Stimulated activated CD4-positive, alpha-beta T cell treated with anti-CD3 and anti-CD28 coated beads, Interleukin-12 subunit alpha, Interleukin-12 subunit beta, amount 100 ng/mL, for 48 hours (primary cell): ENCODE data around the gene ASTL.

Experiments used
- DNase-seq, 3 donors: peaks; one replicate each; pipeline ENCODE4 v3.0.0-alpha.2; 2020; ENCODE audit warnings: low read depth in 2 of 3, low spot score in 1 of 3

ASTL gene

GRCh38 chr2:96102596-96103186 lies 35.6 kb downstream of the ASTL start:
- no peak for DNase-seq

- no peak for DNase-seq
These were observed 37.4 kb downstream of the ASTL start for GRCh38 chr2:96100893-96101304.

GRCh38 chr2:96099861-96100798 lies 38.2 kb downstream of the ASTL start:
- DNase-seq, result no peak

- no peak for DNase-seq
These were observed 39.3 kb downstream of the ASTL start for GRCh38 chr2:96098900-96099590.

GRCh38 chr2:96097951-96098823 lies 40.1 kb downstream of the ASTL start:
- DNase-seq, result no peak

GRCh38 chr2:96097441-96097840 lies 40.9 kb downstream of the ASTL start:
- DNase-seq, result no peak

- DNase-seq, result no peak
These were observed 43.1 kb downstream of the ASTL start for GRCh38 chr2:96095116-96095636.

- DNase-seq, result no peak
These were observed 44.8 kb downstream of the ASTL start for GRCh38 chr2:96093528-96093927.

- no peak for DNase-seq
These were observed 45.4 kb downstream of the ASTL start for GRCh38 chr2:96092951-96093350.

- no peak for DNase-seq
These were observed 45.8 kb downstream of the ASTL start for GRCh38 chr2:96092573-96092877.

GRCh38 chr2:96091711-96092572 lies 46.4 kb downstream of the ASTL start:
- no peak for DNase-seq

GRCh38 chr2:96091141-96091710 lies 47.1 kb downstream of the ASTL start:
- no peak for DNase-seq

GRCh38 chr2:96090196-96090926 lies 47.9 kb downstream of the ASTL start:
- DNase-seq, result no peak

- no peak for DNase-seq
These were observed 48.7 kb downstream of the ASTL start for GRCh38 chr2:96089356-96090195.

GRCh38 chr2:96088340-96089335 lies 49.7 kb downstream of the ASTL start:
- DNase-seq, result no peak

- no peak for DNase-seq
These were observed 51.2 kb downstream of the ASTL start for GRCh38 chr2:96087130-96087529.
